GM23338 (cell line): ENCODE measurements around the gene TPT1. TPM values are rescaled to one million over a fixed set of nuclear protein-coding genes. Genes with fewer than 3 reads are reported as not detected.

Source experiments
- ATAC-seq: fragments of 200-7000 bp; cut with Tn5 transposase; 3 replicates; pipeline ENCODE4 v1.9.1; 2020
- DNase-seq: peaks from one replicate; pipeline ENCODE4 v3.0.0-alpha.2; 2015; ENCODE audit warnings: low spot score
- H2AFZ ChIP-seq: fragments of 200-600 bp; sonication (generic); 2 replicates; pipeline ENCODE4 v1.8.0; 2016; ENCODE audit warnings: antibody characterized with exemption, mild to moderate bottlenecking, moderate library complexity
- H3F3A ChIP-seq: fragments of 200-600 bp; sonication (generic); replicated peaks from 2 replicates; pipeline ENCODE4 v1.8.0; 2017; ENCODE audit warnings: antibody characterized with exemption, mixed run types, low read depth
- H3K27ac ChIP-seq: fragments of 200-600 bp; sonication (generic); 2 replicates; pipeline ENCODE4 v1.6.1; 2016; ENCODE audit warnings: low read depth
- H3K27me3 ChIP-seq: fragments of 200-600 bp; sonication (generic); 2 replicates; pipeline ENCODE4 v1.8.0; 2016; ENCODE audit warnings: mild to moderate bottlenecking, mixed run types, moderate library complexity; ENCODE audit not compliant: insufficient read depth
- H3K36me3 ChIP-seq: fragments of 200-600 bp; sonication (generic); 2 replicates; pipeline ENCODE4 v1.8.0; 2016; ENCODE audit warnings: mild to moderate bottlenecking; ENCODE audit not compliant: insufficient read depth
- H3K4me1 ChIP-seq: fragments of 200-600 bp; sonication (generic); 2 replicates; pipeline ENCODE4 v1.8.0; 2016; ENCODE audit warnings: mild to moderate bottlenecking, moderate library complexity; ENCODE audit not compliant: insufficient read depth
- H3K4me2 ChIP-seq: fragments of 200-600 bp; sonication (generic); 2 replicates; pipeline ENCODE4 v1.7.1; 2017; ENCODE audit warnings: mixed run types
- H3K4me3 ChIP-seq: fragments of 200-600 bp; sonication (generic); 2 replicates; pipeline ENCODE4 v1.6.1; 2016; ENCODE audit warnings: mixed run types
- H3K79me2 ChIP-seq: fragments of 200-600 bp; sonication (generic); replicated peaks from 2 replicates; pipeline ENCODE4 v1.8.0; 2017; ENCODE audit warnings: mild to moderate bottlenecking; ENCODE audit not compliant: insufficient read depth
- H3K9me2 ChIP-seq: fragments of 200-600 bp; sonication (generic); 2 replicates; pipeline ENCODE4 v1.8.0; 2017; ENCODE audit not compliant: insufficient read depth
- H4K20me1 ChIP-seq: fragments of 200-600 bp; sonication (generic); replicated peaks from 2 replicates; pipeline ENCODE4 v1.8.0; 2017; ENCODE audit warnings: mild to moderate bottlenecking; ENCODE audit not compliant: insufficient read depth
- H3K27ac Mint-ChIP-seq: 2 replicates; pipeline ENCODE4 v1.8.0; 2020; ENCODE audit warnings: inconsistent platforms, mild to moderate bottlenecking, moderate library complexity, mixed read lengths
- H3K27me3 Mint-ChIP-seq: 3 replicates; pipeline ENCODE4 v1.8.0; 2022; ENCODE audit warnings: low read depth, mild to moderate bottlenecking, moderate library complexity, mixed read lengths, inconsistent platforms; ENCODE audit not compliant: insufficient read depth, poor library complexity
- H3K36me3 Mint-ChIP-seq: 3 replicates; pipeline ENCODE4 v1.8.0; 2021; ENCODE audit warnings: low read depth, mild to moderate bottlenecking, inconsistent platforms, moderate library complexity, mixed read lengths
- H3K4me1 Mint-ChIP-seq: 3 replicates; pipeline ENCODE4 v1.8.0; 2020; ENCODE audit warnings: mild to moderate bottlenecking, inconsistent platforms, mixed read lengths
- H3K4me3 Mint-ChIP-seq: 3 replicates; pipeline ENCODE4 v1.8.0; 2021; ENCODE audit warnings: moderate library complexity, mild to moderate bottlenecking, inconsistent platforms, mixed read lengths
- H3K9me3 Mint-ChIP-seq: 3 replicates; pipeline ENCODE4 v1.8.0; 2020; ENCODE audit warnings: moderate library complexity, mild to moderate bottlenecking, inconsistent platforms, mixed read lengths
- CREB1 ChIP-seq: fragments of 250-450 bp; sonication (Bioruptor Pico); IDR thresholded peaks from 2 replicates; pipeline ENCODE4 v1.5.0; 2020; ENCODE audit warnings: low read depth, mild to moderate bottlenecking, moderate library complexity
- ETS1 ChIP-seq: IDR thresholded peaks from 2 replicates; pipeline ENCODE4 v1.6.1; 2016; ENCODE audit warnings: antibody characterized with exemption
- EZH2 ChIP-seq: fragments of 200-600 bp; sonication (generic); IDR thresholded peaks from one replicate; pipeline ENCODE4 v1.8.0; 2017; ENCODE audit warnings: antibody characterized with exemption, mild to moderate bottlenecking, low read depth; ENCODE audit not compliant: unreplicated experiment
- EZH2phosphoT487 ChIP-seq: fragments of 200-600 bp; sonication (generic); IDR thresholded peaks from one replicate; pipeline ENCODE4 v1.8.1; 2018; ENCODE audit warnings: antibody characterized with exemption; ENCODE audit not compliant: unreplicated experiment
- JUNB ChIP-seq: IDR thresholded peaks from one replicate; pipeline ENCODE4 v1.6.1; 2016; ENCODE audit warnings: antibody characterized with exemption; ENCODE audit not compliant: unreplicated experiment
- NANOG ChIP-seq: IDR thresholded peaks from 2 replicates; pipeline ENCODE4 v1.6.1; 2016; ENCODE audit warnings: antibody characterized with exemption, borderline replicate concordance
- POLR2AphosphoS5 ChIP-seq: IDR thresholded peaks from 2 replicates; pipeline ENCODE4 v1.6.1; 2016; ENCODE audit warnings: antibody characterized with exemption, low read depth
- STAT1 ChIP-seq: IDR thresholded peaks from one replicate; pipeline ENCODE4 v1.6.1; 2016; ENCODE audit warnings: antibody characterized with exemption; ENCODE audit not compliant: unreplicated experiment
- ZNF114 ChIP-seq: fragments of 250-450 bp; sonication (Bioruptor Pico); IDR thresholded peaks from 2 replicates; pipeline ENCODE4 v1.5.0; 2020; ENCODE audit warnings: mild to moderate bottlenecking, moderate library complexity
- ZNF331 ChIP-seq: fragments of 250-450 bp; sonication (Bioruptor Pico); IDR thresholded peaks from 2 replicates; pipeline ENCODE4 v1.5.0; 2020; ENCODE audit warnings: low read depth, mild to moderate bottlenecking, moderate library complexity
- polyA plus RNA-seq: library from polyadenylated mRNA; unstranded; fragments of >200 nt; fragmentation: Nextera tagmentation; extraction: Ambion mirVana; gene quantifications from 2 replicates; pipeline ENCODE4 v1.2.1, GENCODE V29; 2016
- total RNA-seq: library from RNA; depleted of rRNA; stranded (reverse); fragments of >200 nt; shearing (Covaris generic); gene quantifications from 2 replicates; pipeline ENCODE4 v1.2.3, GENCODE V29; 2014
- TF ChIP-seq, protein P1 (sequence below): IDR thresholded peaks from one replicate; pipeline ENCODE4 v1.6.1; 2018; ENCODE audit warnings: antibody characterized with exemption; ENCODE audit not compliant: unreplicated experiment
- TF ChIP-seq, protein P2 (sequence below): fragments of 250-450 bp; sonication (Bioruptor Pico); IDR thresholded peaks from 2 replicates; pipeline ENCODE4 v1.5.0; 2020; ENCODE audit warnings: mild to moderate bottlenecking, moderate library complexity
- TF ChIP-seq, protein P3 (sequence below), 2 experiments: fragments of 200-600 bp in 1 of 2; sonication (generic) in 1 of 2; conservative IDR thresholded peaks; 2 replicates each; pipeline versions ENCODE4 v1.5.1 to v1.6.1; 2016 to 2017; ENCODE audit warnings: antibody characterized with exemption in 2 of 2, low read depth in 2 of 2, mild to moderate bottlenecking in 2 of 2, moderate library complexity in 1 of 2

The TPT1 gene
- total and polyA plus RNA-seq, 2 experiments from 2014 or later = 1,385 to 2,519 TPM

- no peak overlapping the region for H3K27ac ChIP-seq
- Mint-ChIP-seq H3K36me3 (no peaks in the 10 kb centered on the region), H3K9me3 (no peaks in the 10 kb centered on the region), H3K4me3 (no peak overlapping the region), H3K27me3 (peaks cover 8% of the 10 kb centered on the region), H3K27ac (no peak overlapping the region), H3K4me1 (peaks cover 11% of the 10 kb centered on the region)
- no peak for TF ChIP-seq EZH2phosphoT487
- TF ChIP-seq, protein P1, sequence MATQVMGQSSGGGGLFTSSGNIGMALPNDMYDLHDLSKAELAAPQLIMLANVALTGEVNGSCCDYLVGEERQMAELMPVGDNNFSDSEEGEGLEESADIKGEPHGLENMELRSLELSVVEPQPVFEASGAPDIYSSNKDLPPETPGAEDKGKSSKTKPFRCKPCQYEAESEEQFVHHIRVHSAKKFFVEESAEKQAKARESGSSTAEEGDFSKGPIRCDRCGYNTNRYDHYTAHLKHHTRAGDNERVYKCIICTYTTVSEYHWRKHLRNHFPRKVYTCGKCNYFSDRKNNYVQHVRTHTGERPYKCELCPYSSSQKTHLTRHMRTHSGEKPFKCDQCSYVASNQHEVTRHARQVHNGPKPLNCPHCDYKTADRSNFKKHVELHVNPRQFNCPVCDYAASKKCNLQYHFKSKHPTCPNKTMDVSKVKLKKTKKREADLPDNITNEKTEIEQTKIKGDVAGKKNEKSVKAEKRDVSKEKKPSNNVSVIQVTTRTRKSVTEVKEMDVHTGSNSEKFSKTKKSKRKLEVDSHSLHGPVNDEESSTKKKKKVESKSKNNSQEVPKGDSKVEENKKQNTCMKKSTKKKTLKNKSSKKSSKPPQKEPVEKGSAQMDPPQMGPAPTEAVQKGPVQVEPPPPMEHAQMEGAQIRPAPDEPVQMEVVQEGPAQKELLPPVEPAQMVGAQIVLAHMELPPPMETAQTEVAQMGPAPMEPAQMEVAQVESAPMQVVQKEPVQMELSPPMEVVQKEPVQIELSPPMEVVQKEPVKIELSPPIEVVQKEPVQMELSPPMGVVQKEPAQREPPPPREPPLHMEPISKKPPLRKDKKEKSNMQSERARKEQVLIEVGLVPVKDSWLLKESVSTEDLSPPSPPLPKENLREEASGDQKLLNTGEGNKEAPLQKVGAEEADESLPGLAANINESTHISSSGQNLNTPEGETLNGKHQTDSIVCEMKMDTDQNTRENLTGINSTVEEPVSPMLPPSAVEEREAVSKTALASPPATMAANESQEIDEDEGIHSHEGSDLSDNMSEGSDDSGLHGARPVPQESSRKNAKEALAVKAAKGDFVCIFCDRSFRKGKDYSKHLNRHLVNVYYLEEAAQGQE = no peak
- no peak for TF ChIP-seq EZH2
- no peak for TF ChIP-seq CREB1
- TF ChIP-seq ZNF114 (CRISPR knock-in tag) = no peak
- no peak for TF ChIP-seq POLR2AphosphoS5
- TF ChIP-seq ZNF331 (CRISPR knock-in tag) = no peak
- no peak for TF ChIP-seq ETS1
- TF ChIP-seq STAT1 = no peak
- TF ChIP-seq JUNB = no peak
- TF ChIP-seq NANOG = no peak
- TF ChIP-seq, protein P2, sequence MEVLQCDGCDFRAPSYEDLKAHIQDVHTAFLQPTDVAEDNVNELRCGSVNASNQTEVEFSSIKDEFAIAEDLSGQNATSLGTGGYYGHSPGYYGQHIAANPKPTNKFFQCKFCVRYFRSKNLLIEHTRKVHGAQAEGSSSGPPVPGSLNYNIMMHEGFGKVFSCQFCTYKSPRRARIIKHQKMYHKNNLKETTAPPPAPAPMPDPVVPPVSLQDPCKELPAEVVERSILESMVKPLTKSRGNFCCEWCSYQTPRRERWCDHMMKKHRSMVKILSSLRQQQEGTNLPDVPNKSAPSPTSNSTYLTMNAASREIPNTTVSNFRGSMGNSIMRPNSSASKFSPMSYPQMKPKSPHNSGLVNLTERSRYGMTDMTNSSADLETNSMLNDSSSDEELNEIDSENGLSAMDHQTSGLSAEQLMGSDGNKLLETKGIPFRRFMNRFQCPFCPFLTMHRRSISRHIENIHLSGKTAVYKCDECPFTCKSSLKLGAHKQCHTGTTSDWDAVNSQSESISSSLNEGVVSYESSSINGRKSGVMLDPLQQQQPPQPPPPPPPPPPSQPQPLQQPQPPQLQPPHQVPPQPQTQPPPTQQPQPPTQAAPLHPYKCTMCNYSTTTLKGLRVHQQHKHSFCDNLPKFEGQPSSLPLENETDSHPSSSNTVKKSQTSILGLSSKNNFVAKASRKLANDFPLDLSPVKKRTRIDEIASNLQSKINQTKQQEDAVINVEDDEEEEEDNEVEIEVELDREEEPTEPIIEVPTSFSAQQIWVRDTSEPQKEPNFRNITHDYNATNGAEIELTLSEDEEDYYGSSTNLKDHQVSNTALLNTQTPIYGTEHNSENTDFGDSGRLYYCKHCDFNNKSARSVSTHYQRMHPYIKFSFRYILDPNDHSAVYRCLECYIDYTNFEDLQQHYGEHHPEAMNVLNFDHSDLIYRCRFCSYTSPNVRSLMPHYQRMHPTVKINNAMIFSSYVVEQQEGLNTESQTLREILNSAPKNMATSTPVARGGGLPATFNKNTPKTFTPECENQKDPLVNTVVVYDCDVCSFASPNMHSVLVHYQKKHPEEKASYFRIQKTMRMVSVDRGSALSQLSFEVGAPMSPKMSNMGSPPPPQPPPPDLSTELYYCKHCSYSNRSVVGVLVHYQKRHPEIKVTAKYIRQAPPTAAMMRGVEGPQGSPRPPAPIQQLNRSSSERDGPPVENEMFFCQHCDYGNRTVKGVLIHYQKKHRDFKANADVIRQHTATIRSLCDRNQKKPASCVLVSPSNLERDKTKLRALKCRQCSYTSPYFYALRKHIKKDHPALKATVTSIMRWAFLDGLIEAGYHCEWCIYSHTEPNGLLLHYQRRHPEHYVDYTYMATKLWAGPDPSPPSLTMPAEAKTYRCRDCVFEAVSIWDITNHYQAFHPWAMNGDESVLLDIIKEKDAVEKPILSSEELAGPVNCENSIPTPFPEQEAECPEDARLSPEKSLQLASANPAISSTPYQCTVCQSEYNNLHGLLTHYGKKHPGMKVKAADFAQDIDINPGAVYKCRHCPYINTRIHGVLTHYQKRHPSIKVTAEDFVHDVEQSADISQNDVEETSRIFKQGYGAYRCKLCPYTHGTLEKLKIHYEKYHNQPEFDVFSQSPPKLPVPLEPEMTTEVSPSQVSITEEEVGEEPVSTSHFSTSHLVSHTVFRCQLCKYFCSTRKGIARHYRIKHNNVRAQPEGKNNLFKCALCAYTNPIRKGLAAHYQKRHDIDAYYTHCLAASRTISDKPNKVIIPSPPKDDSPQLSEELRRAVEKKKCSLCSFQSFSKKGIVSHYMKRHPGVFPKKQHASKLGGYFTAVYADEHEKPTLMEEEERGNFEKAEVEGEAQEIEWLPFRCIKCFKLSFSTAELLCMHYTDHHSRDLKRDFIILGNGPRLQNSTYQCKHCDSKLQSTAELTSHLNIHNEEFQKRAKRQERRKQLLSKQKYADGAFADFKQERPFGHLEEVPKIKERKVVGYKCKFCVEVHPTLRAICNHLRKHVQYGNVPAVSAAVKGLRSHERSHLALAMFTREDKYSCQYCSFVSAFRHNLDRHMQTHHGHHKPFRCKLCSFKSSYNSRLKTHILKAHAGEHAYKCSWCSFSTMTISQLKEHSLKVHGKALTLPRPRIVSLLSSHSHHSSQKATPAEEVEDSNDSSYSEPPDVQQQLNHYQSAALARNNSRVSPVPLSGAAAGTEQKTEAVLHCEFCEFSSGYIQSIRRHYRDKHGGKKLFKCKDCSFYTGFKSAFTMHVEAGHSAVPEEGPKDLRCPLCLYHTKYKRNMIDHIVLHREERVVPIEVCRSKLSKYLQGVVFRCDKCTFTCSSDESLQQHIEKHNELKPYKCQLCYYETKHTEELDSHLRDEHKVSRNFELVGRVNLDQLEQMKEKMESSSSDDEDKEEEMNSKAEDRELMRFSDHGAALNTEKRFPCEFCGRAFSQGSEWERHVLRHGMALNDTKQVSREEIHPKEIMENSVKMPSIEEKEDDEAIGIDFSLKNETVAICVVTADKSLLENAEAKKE = no peak
- TF ChIP-seq, protein P3, sequence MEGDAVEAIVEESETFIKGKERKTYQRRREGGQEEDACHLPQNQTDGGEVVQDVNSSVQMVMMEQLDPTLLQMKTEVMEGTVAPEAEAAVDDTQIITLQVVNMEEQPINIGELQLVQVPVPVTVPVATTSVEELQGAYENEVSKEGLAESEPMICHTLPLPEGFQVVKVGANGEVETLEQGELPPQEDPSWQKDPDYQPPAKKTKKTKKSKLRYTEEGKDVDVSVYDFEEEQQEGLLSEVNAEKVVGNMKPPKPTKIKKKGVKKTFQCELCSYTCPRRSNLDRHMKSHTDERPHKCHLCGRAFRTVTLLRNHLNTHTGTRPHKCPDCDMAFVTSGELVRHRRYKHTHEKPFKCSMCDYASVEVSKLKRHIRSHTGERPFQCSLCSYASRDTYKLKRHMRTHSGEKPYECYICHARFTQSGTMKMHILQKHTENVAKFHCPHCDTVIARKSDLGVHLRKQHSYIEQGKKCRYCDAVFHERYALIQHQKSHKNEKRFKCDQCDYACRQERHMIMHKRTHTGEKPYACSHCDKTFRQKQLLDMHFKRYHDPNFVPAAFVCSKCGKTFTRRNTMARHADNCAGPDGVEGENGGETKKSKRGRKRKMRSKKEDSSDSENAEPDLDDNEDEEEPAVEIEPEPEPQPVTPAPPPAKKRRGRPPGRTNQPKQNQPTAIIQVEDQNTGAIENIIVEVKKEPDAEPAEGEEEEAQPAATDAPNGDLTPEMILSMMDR (conservative IDR thresholded peaks at IDR 0.05; ENCODE audit: low read depth in 2 of 2) = no peak
- H4K20me1 ChIP-seq = no peaks in the 10 kb centered on the region
- no peaks in the 10 kb centered on the region for H3K27me3 ChIP-seq
- no peak overlapping the region for H2AFZ ChIP-seq
- H3K36me3 ChIP-seq = no peaks in the 10 kb centered on the region
- no peaks in the 10 kb centered on the region for H3K79me2 ChIP-seq
- no peaks in the 10 kb centered on the region for H3F3A ChIP-seq
- no peak overlapping the region for H3K4me2 ChIP-seq
- H3K4me3 ChIP-seq = no peak overlapping the region
- ATAC-seq (peak; percentile 10; the same call in 2 of the 3 replicates), DNase-seq (no peak)
- H3K9me2 ChIP-seq = no peaks in the 10 kb centered on the region
- H3K4me1 ChIP-seq = peaks cover 14% of the 10 kb centered on the region; the same call in 1 of the 2 replicates
Observed at GRCh38 chr13:45300190-45300985, 40.6 kb downstream of the TPT1 start.
